Measurements from ENCODE around the gene TEX14. TPM values are rescaled to one million over a fixed set of nuclear protein-coding genes. Genes with fewer than 3 reads are reported as not detected.

TEX14 gene
- total and polyA plus RNA-seq, 10 of the 15 experiments (the other 5 are each of a cell fraction or from before 2014, with no cell fraction given), result 0.15 to 1.3 (median 0.66) TPM

DNA sequence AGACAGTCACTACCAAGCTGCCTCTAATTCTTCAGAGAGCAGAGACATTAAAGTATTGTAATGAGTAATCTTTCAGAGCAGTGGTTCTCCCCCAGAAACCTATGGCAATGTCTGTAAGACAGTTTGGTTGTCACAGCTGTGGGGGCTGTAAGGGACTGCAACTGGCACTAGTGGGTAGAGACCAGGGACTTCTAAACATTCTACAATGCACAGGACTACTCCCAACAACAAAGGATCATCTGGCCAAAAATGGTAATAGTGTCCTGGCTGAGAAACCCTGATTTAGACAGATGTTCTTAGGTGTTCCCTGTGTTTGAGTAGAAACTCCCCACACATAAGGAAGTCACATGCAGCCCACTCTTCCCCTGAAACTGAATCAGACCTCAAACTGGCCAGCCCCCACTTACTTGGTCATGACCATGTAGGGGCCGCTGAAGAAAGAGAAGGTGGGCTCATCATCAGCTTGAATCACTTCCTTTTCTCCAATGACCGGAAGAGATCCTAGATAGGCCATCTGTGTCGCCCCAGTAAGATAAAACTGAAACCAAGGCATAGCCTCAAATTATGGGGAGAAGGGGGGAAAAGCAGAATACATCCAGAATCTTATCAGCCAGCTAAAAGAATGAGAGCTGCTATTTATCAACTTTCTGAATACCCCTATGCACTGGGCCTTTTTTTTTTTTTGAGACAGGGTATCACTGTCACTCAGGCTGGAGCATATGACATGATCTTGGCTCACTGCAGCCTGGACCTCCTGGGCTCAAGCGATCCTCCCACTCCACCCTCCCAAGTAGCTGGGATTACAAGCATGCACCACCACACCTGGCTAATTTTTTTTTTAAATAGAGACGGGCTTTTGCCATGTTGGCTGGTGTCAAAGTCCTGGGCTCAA is 75.8 kb downstream of the TEX14 start (continued):
- TF ChIP-seq, protein P1, sequence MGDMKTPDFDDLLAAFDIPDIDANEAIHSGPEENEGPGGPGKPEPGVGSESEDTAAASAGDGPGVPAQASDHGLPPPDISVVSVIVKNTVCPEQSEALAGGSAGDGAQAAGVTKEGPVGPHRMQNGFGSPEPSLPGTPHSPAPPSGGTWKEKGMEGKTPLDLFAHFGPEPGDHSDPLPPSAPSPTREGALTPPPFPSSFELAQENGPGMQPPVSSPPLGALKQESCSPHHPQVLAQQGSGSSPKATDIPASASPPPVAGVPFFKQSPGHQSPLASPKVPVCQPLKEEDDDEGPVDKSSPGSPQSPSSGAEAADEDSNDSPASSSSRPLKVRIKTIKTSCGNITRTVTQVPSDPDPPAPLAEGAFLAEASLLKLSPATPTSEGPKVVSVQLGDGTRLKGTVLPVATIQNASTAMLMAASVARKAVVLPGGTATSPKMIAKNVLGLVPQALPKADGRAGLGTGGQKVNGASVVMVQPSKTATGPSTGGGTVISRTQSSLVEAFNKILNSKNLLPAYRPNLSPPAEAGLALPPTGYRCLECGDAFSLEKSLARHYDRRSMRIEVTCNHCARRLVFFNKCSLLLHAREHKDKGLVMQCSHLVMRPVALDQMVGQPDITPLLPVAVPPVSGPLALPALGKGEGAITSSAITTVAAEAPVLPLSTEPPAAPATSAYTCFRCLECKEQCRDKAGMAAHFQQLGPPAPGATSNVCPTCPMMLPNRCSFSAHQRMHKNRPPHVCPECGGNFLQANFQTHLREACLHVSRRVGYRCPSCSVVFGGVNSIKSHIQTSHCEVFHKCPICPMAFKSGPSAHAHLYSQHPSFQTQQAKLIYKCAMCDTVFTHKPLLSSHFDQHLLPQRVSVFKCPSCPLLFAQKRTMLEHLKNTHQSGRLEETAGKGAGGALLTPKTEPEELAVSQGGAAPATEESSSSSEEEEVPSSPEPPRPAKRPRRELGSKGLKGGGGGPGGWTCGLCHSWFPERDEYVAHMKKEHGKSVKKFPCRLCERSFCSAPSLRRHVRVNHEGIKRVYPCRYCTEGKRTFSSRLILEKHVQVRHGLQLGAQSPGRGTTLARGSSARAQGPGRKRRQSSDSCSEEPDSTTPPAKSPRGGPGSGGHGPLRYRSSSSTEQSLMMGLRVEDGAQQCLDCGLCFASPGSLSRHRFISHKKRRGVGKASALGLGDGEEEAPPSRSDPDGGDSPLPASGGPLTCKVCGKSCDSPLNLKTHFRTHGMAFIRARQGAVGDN (IDR thresholded peaks at IDR 0.05), result 0 out of 2 replicates have a peak, but pooled peaks have one; percentile 16
- TF ChIP-seq TCF7 (IDR thresholded peaks at IDR 0.05; ENCODE audit: borderline replicate concordance) (no peak), HDGF (IDR thresholded peaks at IDR 0.05) (no peak), ZNF384 (IDR thresholded peaks at IDR 0.05; ENCODE audit: borderline replicate concordance, low read depth, low read length) (no peak), NFIC (IDR thresholded peaks at IDR 0.05; ENCODE audit: low read depth, low read length) (peak; percentile 71), HDAC2 (IDR thresholded peaks at IDR 0.05) (no peak), NBN (IDR thresholded peaks at IDR 0.05) (peak; percentile 55; the same call in 1 of the 2 replicates), SIN3A (IDR thresholded peaks at IDR 0.05; ENCODE audit: low read depth, low read length) (no peak), MYC (IDR thresholded peaks at IDR 0.05; ENCODE audit: insufficient read depth, insufficient read length, insufficient replicate concordance, low read length, severe bottlenecking) (no peak), MXI1 (IDR thresholded peaks at IDR 0.05; ENCODE audit: low read depth, low read length) (no peak), JUNB (IDR thresholded peaks at IDR 0.05) (peak; percentile 73; the same call in 1 of the 2 replicates), BCL11A (IDR thresholded peaks at IDR 0.05; ENCODE audit: low read depth, low read length) (peak; percentile 4; the same call in 1 of the 2 replicates), CREB1 (IDR thresholded peaks at IDR 0.05; ENCODE audit: low read depth) (peak; percentile 71; the same call in 1 of the 2 replicates), TAF1 (IDR thresholded peaks at IDR 0.05; ENCODE audit: borderline replicate concordance, low read depth, low read length) (0 out of 2 replicates have a peak, but pooled peaks have one; percentile 11)
- TF ChIP-seq, protein P2, sequence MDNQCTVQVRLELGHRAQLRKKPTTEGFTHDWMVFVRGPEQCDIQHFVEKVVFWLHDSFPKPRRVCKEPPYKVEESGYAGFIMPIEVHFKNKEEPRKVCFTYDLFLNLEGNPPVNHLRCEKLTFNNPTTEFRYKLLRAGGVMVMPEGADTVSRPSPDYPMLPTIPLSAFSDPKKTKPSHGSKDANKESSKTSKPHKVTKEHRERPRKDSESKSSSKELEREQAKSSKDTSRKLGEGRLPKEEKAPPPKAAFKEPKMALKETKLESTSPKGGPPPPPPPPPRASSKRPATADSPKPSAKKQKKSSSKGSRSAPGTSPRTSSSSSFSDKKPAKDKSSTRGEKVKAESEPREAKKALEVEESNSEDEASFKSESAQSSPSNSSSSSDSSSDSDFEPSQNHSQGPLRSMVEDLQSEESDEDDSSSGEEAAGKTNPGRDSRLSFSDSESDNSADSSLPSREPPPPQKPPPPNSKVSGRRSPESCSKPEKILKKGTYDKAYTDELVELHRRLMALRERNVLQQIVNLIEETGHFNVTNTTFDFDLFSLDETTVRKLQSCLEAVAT (IDR thresholded peaks at IDR 0.05), result peak; percentile 19; the same call in 1 of the 2 replicates
- TF ChIP-seq, protein P3, sequence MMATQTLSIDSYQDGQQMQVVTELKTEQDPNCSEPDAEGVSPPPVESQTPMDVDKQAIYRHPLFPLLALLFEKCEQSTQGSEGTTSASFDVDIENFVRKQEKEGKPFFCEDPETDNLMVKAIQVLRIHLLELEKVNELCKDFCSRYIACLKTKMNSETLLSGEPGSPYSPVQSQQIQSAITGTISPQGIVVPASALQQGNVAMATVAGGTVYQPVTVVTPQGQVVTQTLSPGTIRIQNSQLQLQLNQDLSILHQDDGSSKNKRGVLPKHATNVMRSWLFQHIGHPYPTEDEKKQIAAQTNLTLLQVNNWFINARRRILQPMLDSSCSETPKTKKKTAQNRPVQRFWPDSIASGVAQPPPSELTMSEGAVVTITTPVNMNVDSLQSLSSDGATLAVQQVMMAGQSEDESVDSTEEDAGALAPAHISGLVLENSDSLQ (IDR thresholded peaks at IDR 0.05), result peak; percentile 75
- TF ChIP-seq, protein P4, sequence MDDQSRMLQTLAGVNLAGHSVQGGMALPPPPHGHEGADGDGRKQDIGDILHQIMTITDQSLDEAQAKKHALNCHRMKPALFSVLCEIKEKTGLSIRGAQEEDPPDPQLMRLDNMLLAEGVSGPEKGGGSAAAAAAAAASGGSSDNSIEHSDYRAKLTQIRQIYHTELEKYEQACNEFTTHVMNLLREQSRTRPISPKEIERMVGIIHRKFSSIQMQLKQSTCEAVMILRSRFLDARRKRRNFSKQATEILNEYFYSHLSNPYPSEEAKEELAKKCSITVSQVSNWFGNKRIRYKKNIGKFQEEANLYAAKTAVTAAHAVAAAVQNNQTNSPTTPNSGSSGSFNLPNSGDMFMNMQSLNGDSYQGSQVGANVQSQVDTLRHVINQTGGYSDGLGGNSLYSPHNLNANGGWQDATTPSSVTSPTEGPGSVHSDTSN (IDR thresholded peaks at IDR 0.05; ENCODE audit: insufficient replicate concordance, low read depth, low read length), result no peak
- TF ChIP-seq, protein P5, sequence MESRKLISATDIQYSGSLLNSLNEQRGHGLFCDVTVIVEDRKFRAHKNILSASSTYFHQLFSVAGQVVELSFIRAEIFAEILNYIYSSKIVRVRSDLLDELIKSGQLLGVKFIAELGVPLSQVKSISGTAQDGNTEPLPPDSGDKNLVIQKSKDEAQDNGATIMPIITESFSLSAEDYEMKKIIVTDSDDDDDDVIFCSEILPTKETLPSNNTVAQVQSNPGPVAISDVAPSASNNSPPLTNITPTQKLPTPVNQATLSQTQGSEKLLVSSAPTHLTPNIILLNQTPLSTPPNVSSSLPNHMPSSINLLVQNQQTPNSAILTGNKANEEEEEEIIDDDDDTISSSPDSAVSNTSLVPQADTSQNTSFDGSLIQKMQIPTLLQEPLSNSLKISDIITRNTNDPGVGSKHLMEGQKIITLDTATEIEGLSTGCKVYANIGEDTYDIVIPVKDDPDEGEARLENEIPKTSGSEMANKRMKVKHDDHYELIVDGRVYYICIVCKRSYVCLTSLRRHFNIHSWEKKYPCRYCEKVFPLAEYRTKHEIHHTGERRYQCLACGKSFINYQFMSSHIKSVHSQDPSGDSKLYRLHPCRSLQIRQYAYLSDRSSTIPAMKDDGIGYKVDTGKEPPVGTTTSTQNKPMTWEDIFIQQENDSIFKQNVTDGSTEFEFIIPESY (IDR thresholded peaks at IDR 0.05), result peak; percentile 5; the same call in 1 of the 2 replicates

Data from GM12878 (cell line).